Measurements from ENCODE around the gene RABGAP1. TPM values are rescaled to one million over a fixed set of nuclear protein-coding genes. Genes with fewer than 3 reads are reported as not detected.
A peak's percentile ranks its signal among the peaks of the same experiment; 100 is the strongest.

Gene RABGAP1
- total RNA-seq, 2 donors from 2014 or later: 38.0 to 40.8 TPM

DNA sequence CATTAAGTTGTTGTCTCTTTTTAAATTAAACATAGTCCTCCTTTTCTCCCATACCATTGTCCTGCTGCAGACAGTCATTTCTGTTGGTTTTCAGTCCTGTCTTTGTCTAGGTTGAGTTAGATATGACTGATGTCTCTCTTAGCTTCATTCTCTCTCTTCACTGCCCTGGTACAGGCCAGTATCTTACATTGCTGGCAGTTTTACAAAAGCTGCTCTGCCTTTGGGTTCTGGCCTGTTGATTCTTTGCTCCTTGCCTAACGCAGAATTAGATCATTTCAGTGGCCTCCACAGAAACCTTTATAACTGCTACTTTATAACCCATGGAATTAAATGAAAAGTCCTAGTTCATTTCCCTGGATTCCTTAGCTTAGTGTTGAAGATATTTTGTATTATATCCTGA is 126.3 kb downstream of the RABGAP1 start:
- intact Hi-C loops (cut with DNase I): no loop called here
- ATAC-seq (peak in 1 of 2 donors; percentile 27), DNase-seq (no peak)

DNA sequence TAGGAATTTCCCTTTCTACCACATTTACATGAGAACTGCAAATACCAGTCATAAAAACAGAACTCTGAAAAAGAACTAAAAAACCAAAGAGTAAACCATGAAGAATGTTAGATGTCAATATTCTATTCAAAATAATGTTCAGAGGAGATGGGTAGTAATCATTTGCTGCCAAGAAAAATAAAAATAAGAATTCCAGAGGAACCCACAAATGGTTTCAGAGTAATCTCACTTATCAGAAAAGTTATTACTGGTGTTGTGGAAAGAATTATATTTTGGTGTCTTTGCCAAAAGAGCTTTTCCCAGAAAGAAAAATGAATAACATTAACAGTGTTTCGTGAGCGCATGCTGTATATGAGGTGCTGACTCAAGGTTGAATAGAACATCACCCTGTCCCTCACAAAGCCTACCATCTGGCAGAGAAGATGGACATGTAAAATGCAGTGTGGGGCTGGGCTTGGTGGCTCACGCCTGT is 128.2 kb downstream of the RABGAP1 start:
- DNase-seq: no peak
- ATAC-seq: peak; percentile 63 to 87
- intact Hi-C loops (cut with DNase I): no loop called here

DNA sequence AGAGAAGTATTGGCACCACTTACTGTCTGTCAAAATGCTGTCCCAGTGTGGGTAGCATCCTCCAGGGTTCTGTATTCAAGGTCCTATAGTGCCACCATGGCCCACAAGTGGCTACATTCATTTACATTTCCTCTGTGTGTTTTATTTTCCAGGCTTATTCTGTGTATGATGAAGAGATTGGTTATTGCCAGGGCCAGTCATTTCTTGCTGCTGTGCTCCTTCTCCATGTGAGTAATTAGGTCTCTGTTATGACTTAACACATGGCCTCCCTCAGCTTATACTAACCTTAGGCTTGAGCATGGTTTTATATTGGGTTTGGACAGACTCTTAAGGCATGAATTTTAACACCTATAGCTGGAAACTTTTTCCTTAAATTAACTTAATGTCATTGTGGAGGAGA is 129.4 kb downstream of the RABGAP1 start:
- ATAC-seq (no peak), DNase-seq (no peak)
- intact Hi-C loops (cut with DNase I): no loop called here

DNA sequence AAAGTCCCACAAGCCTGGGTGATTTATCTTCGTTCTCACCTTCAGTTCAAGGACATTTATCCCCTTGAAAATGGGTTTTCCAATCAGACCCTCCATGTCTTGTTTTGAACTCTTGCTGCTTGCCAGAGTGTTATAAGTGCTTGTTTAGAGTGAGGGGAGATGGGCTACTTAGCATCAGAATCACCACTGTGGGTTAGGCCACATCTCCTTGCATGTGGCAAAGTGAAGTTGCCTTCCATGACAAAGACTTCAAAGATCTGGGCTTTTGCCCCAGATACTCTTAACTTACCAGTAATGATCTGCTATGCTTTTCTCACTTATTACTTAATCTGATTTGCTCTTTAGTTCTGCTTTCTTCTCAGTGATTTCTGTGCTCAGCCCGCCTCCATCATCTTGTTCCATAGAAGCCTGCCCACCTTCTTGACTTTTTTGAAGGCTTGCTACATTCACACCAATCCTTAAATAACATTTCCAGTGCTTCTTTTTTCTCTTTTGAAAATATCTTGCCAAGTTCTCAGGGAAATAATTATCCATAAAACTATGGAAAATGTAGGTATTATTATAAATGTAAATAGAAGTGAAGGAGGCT is 131.7 kb downstream of the RABGAP1 start:
- ATAC-seq (no peak), DNase-seq (no peak)
- intact Hi-C loops (cut with DNase I): no loop called here

DNA sequence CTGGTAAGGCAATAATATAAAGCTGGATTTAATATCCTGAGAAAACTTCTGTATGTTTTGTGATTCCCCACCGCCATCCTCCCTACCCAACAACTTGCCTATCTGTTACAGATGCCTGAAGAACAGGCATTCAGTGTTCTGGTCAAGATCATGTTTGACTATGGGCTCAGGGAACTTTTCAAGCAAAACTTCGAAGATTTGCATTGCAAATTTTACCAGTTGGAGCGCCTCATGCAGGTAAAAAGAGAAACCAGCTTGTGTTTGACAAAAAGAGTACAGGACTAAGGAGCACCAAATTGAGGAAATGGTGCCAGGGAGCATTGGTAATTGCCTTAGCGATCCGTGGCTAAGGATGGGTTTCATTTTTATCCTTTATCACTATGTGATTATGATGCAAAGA is 132.6 kb downstream of the RABGAP1 start:
- DNase-seq: no peak
- intact Hi-C loops (cut with DNase I): no loop called here
- ATAC-seq: no peak

DNA sequence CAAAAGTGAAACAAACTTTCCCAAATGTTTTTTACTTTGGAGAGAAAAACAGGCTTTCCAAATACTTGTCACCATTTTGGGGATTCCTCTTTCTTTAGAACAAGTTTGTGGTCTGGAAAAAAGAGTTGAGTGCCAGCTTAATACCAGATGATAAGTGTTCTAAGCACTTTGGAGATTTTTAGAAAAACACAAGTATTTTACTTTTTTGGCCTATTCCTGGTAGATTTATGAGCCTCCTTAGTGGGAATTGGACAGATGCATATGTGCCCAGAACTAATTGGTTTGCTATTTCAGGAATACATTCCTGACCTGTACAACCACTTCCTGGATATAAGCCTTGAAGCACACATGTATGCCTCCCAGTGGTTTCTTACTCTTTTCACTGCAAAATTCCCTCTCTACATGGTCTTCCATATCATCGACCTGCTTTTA is 133.2 kb downstream of the RABGAP1 start:
- peak in 1 of 2 donors; percentile 38 for ATAC-seq
- DNase-seq: no peak
- intact Hi-C loops (cut with DNase I): no loop called here

GRCh38 chr9:123074628-123075027 is 133.8 kb downstream of the RABGAP1 start:
- DNase-seq (no peak), ATAC-seq (peak in 1 of 2 donors; percentile 56)
- intact Hi-C loops (cut with DNase I): no loop called here

DNA sequence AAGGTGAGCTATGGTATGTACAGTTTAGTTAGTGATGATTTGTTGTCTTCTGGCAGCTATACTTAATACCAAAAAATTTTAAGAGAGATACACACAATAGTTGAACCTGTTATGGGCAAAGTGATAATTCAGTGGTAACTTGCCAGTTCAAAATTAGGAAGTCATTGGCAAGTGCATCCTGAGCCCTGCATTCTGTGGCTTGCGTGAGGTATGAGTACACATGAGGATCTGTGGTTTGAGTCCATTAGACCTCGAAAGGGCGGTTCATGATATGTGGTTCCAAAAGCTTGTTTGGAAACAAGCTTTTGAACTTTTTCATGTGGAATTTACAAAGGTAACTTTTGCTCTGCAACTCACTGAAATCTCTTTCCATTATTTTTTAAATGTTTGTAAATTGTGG is 139.6 kb downstream of the RABGAP1 start:
- intact Hi-C loops (cut with DNase I): loop anchor here in 1 of 2 donors (5.0 kb wide), 1 partner anchor 272 kb away; no protein-coding TSS in a partner anchor

DNA sequence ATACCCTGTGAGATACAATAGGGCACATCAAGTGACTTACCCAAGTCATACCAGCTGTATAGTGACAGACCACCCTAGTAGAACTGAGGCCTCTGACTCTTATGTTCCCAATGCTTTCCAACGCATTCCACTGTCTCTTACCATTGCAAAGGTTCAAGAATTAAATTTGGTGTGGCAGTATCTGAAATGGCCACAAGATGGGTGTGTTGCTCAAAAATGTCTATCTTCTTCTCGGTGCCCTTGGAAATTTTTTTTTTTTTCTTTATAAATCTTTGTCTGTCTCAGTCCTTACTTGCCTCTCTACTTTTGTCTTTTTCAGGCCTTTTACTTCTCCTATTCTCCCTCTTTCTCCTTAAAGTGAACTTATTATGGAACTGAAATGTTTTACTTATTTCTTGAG is 141.0 kb downstream of the RABGAP1 start:
- peak in 1 of 2 donors; percentile 41 for ATAC-seq
- intact Hi-C loops (cut with DNase I): loop anchor here in 1 of 2 donors (5.0 kb wide), 1 partner anchor 270 kb away; no protein-coding TSS in a partner anchor
- no peak for DNase-seq

More for the DNA sequence above, 139.6 kb downstream of the RABGAP1 start:
- DNase-seq (no peak), ATAC-seq (no peak)

DNA sequence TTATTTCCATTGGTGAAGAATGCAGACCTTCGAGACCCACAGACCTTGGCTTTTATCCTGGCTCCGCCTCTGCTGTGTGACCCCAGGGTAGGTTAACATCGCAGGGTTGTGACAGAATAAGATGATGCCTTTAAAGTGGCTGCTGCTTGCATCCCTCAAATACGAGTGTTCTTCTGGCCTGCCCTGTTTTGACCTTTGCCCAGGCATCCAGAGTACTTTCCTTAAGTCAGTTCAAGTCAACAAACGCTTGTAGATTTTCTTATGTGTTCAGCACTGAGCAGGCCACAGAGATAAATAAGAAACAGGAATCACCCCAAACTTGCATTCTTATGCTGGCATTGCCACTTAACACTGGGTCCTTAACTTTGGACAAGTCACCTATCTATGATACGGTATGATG is 142.9 kb downstream of the RABGAP1 start:
- ATAC-seq: no peak
- intact Hi-C loops (cut with DNase I): loop anchor here in 1 of 2 donors (5.0 kb wide), 1 partner anchor 269 kb away; no protein-coding TSS in a partner anchor
- no peak for DNase-seq

DNA sequence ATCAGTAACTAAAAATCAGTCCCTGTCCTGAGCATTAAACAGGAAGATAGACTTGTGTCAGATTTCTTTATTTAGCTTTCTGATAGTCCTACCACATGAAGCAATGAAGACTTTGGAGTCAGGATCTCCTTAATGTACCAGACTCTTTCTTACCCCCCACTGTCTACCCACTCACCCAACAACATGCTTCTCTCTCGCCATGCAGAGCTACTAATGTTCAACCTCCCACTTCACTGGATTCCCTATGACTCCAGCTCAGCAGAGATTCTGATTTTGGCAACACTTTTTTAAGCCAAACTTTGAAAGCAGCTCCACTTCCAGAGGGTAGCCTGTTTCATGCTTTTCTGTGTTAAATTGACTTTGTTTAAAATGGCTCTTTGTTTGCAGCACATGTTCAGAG is 143.4 kb downstream of the RABGAP1 start:
- ATAC-seq (no peak), DNase-seq (no peak)
- intact Hi-C loops (cut with DNase I): loop anchor here in 1 of 2 donors (5.0 kb wide), 1 partner anchor 268 kb away; no protein-coding TSS in a partner anchor

DNA sequence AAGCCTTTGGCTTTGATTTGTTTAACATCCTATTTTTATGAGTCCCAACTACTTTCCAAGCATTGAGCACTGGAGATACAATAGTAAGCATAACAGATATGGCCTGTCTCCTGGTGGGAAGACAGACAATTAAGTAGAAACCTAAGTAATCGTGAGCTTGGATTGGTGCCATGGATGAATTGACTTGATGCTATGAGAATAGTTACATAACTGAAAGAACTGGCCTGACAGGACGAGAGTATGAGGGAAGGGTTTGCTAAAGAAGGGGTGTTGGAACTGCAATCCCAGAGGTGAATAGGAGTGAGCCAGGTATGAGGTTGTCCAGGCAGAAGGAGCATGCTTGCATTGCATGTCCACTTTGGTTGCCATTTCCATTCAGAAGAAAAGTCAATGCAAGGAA is 145.1 kb downstream of the RABGAP1 start:
- intact Hi-C loops (cut with DNase I): no loop called here
- ATAC-seq (no peak), DNase-seq (no peak)

GRCh38 chr9:123087359-123087888 is 146.6 kb downstream of the RABGAP1 start:
- intact Hi-C loops (cut with DNase I): no loop called here
- peak; percentile 34 for DNase-seq
- ATAC-seq: peak; percentile 50 to 51

DNA sequence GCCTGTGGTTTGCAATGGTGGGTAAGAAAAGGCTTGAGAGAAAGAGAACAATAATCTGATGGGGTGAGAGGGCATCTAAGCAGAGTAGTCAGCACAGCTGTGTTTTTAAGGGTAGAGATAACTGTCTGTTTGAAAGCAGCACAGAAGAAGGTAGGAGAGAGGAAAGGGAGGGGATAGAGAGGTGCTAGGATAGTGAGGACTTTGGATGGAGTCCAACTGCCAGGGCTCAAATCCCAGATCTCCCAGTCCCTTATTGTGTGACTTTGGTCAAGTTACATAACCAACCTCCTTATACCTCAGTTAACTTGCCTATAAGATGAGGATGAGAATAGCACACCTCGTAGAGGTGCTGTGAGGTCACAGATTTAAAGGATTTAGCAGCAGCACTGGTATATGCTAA is 148.2 kb downstream of the RABGAP1 start:
- no peak for DNase-seq
- peak; percentile 20 to 34 for ATAC-seq
- intact Hi-C loops (cut with DNase I): no loop called here

GRCh38 chr9:123089790-123090189 is 149.0 kb downstream of the RABGAP1 start:
- intact Hi-C loops (cut with DNase I): loop anchor here in 1 of 2 donors (10.0 kb wide), 1 partner anchor 255 kb away; no protein-coding TSS in a partner anchor
- DNase-seq (no peak), ATAC-seq (no peak)

DNA sequence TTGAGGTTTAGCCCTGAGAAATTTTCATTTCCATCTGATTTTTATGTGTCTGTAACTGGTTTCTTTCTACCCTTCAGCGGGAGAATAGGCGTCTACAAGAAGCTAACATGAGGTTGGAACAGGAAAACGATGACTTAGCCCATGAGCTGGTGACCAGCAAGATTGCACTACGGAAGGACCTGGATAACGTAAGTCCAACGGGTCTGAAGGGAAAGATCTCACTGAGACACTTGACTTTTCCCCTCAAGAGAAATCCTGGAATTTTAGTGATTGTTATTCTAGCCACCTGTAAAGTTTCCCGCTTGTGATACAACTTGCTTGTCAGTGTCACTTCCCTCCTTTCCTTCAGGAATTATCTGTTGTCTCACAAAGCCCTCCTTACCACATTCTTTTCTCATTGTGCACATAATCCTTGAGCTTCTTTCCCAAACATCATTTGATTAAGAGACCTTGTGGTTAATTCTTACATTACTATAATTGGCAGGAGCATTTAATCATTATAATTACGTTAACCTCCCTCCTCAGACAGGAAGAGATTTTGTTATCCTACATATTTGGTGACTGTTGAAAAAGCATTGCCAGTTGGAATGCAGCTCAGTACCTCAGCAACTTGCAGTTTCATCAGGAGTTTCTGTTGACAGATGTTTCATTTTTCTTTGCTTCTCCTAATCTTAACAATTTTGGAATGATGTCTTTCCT is 149.5 kb downstream of the RABGAP1 start:
- no peak for DNase-seq
- peak in 1 of 2 donors; percentile 44 for ATAC-seq
- intact Hi-C loops (cut with DNase I): loop anchor here in 1 of 2 donors (10.0 kb wide), 1 partner anchor 254 kb away; no protein-coding TSS in a partner anchor

DNA sequence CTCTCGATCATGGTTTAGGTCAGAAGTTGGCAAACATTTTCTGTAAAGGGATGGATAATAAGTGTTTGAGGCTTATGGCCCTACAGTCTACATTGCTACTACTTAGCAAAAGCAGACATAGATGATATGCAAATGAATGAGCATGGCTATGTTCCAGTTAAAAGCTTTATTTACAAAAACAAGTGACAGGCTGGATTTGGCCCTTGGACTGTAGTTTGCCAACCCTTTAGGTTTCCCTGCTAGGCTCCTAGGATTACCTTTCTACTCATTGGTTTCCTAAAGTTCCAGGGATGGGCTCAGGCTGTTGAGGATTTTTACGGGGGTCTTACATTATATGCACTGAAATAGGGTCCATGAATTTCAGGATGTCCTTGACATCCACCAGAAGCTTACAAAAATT is 150.1 kb downstream of the RABGAP1 start:
- no peak for ATAC-seq

GRCh38 chr9:123091459-123091858 is 150.6 kb downstream of the RABGAP1 start:
- intact Hi-C loops (cut with DNase I): loop anchor here in 1 of 2 donors (10.0 kb wide), 1 partner anchor 253 kb away; no protein-coding TSS in a partner anchor
- DNase-seq (no peak), ATAC-seq (no peak)

More for the DNA sequence above, 150.1 kb downstream of the RABGAP1 start:
- no peak for DNase-seq
- intact Hi-C loops (cut with DNase I): loop anchor here in 1 of 2 donors (10.0 kb wide), 1 partner anchor 254 kb away; no protein-coding TSS in a partner anchor

- DNase-seq (no peak), ATAC-seq (no peak)
- intact Hi-C loops (cut with DNase I): loop anchor here in 1 of 2 donors (10.0 kb wide), 1 partner anchor 252 kb away; no protein-coding TSS in a partner anchor
These were observed 152.3 kb downstream of the RABGAP1 start for GRCh38 chr9:123093141-123093540.

DNA sequence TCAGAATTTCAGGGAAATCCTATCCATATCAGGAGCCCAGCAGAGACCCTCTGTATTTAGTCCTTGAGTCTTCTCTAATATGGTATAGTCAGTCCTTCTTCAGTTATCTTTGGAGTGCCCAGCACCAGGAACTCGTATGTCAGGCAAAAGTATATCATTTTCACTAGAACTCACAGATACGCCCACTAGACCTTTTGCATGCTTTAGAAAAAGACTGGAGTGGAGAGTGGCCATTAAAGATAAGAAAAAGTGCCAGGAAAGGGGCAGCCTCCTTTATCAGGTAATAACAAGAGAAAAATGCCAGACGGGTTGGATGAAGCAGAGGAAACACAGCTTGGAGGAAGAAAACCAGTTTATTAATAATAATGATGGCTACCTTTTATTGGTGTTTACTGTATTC is 156.2 kb downstream of the RABGAP1 start:
- ATAC-seq: no peak
- intact Hi-C loops (cut with DNase I): loop anchor here in 1 of 2 donors (10.0 kb wide), 1 partner anchor 248 kb away; no protein-coding TSS in a partner anchor
- DNase-seq: no peak
